CD4-positive, CD25-positive, alpha-beta regulatory T cell (primary cell): ENCODE measurements around the gene DTYMK. TPM values are rescaled to one million over a fixed set of nuclear protein-coding genes. Genes with fewer than 3 reads are reported as not detected.

ENCODE experiments used
- ATAC-seq, 2 donors: fragments of 150-1000 bp; cut with Tn5 transposase; one replicate each; pipeline ENCODE4 v1.10.0; 2021; ENCODE audit warnings: low read depth in 2 of 2, moderate number of reproducible peaks in 2 of 2, moderate library complexity in 1 of 2
- DNase-seq, 3 donors: peaks; one replicate each; pipeline versions ENCODE4 v3.0.0 to v3.0.0-alpha.2; 2012 to 2022; ENCODE audit warnings: mixed read lengths in 1 of 3
- H3K27ac ChIP-seq: one replicate; pipeline ENCODE4 v1.7.0; 2013; ENCODE audit warnings: mild to moderate bottlenecking, low read length; ENCODE audit not compliant: insufficient read depth, poor library complexity, severe bottlenecking
- H3K27me3 ChIP-seq: one replicate; pipeline ENCODE4 v1.7.0; 2013; ENCODE audit warnings: low read length; ENCODE audit not compliant: control insufficient read depth, insufficient read depth
- H3K36me3 ChIP-seq: one replicate; pipeline ENCODE4 v1.7.0; 2013; ENCODE audit warnings: mild to moderate bottlenecking, low read length, moderate library complexity; ENCODE audit not compliant: control insufficient read depth, insufficient read depth
- H3K4me1 ChIP-seq: 2 replicates; pipeline ENCODE4 v1.7.0; 2013; ENCODE audit warnings: mild to moderate bottlenecking, low read length; ENCODE audit not compliant: insufficient read depth, control insufficient read depth, poor library complexity, severe bottlenecking
- H3K4me3 ChIP-seq: one replicate; pipeline ENCODE4 v1.7.0; 2013; ENCODE audit warnings: low read depth, mild to moderate bottlenecking, low read length, moderate library complexity
- H3K9me3 ChIP-seq, 2 experiments: 1 replicate in 1 of 2; 2 replicates in 1 of 2; pipeline ENCODE4 v1.7.0; 2013; ENCODE audit warnings: low read length in 2 of 2, mild to moderate bottlenecking in 1 of 2, moderate library complexity in 1 of 2; ENCODE audit not compliant: control insufficient read depth in 2 of 2
- H3K27ac Mint-ChIP-seq, 3 donors: one replicate each; pipeline ENCODE4 v1.8.0; 2020 to 2022; ENCODE audit warnings: mild to moderate bottlenecking in 3 of 3, mixed read lengths in 3 of 3, moderate library complexity in 2 of 3
- H3K27me3 Mint-ChIP-seq: one replicate; pipeline ENCODE4 v1.8.0; 2022; ENCODE audit warnings: mild to moderate bottlenecking, mixed read lengths
- H3K36me3 Mint-ChIP-seq: one replicate; pipeline ENCODE4 v1.8.0; 2020; ENCODE audit warnings: mixed read lengths
- H3K4me1 Mint-ChIP-seq, 4 donors: one replicate each; pipeline ENCODE4 v1.8.0; 2020 to 2022; ENCODE audit warnings: mixed read lengths in 4 of 4, mild to moderate bottlenecking in 1 of 4
- H3K4me3 Mint-ChIP-seq, 4 donors: one replicate each; pipeline ENCODE4 v1.8.0; 2020 to 2022; ENCODE audit warnings: mild to moderate bottlenecking in 4 of 4, mixed read lengths in 4 of 4, moderate library complexity in 3 of 4
- H3K9me3 Mint-ChIP-seq, 7 donors: one replicate each; pipeline ENCODE4 v1.8.0; 2020 to 2022; ENCODE audit warnings: mixed read lengths in 7 of 7, mild to moderate bottlenecking in 3 of 7, moderate library complexity in 2 of 7
- polyA plus RNA-seq, 4 donors: library from polyadenylated mRNA; unstranded; fragments of 300-500 nt; fragmentation: Illumina TruSeq; gene quantifications; one replicate each; pipeline ENCODE4 v1.2.3, GENCODE V29; 2021
- total RNA-seq: library from RNA; stranded (reverse); gene quantifications from one replicate; pipeline ENCODE4 v1.2.3, GENCODE V29; 2022

The DTYMK gene
- total and polyA plus RNA-seq, 5 donors from 2014 or later = 13.1 to 45.6 (median 38.3) TPM

GRCh38 chr2:241636182-241637017, 50.2 kb downstream of the DTYMK start:
- peaks cover 20% of the 10 kb centered on the region for H3K36me3 ChIP-seq
- peak overlapping the region; percentile 38 for H3K27ac ChIP-seq
- Mint-ChIP-seq H3K27me3 (no peaks in the 10 kb centered on the region), H3K27ac (peak overlapping the region; percentile 52 to 92 (median 62)), H3K4me1 (peaks cover 14 to 59% (median 46%) of the 10 kb centered on the region in 4 donors), H3K4me3 (peak overlapping the region; percentile 82 to 93 (median 88)), H3K9me3 (no peaks in the 10 kb centered on the region), H3K36me3 (peaks cover 4% of the 10 kb centered on the region)
- no peaks in the 10 kb centered on the region for H3K27me3 ChIP-seq
- DNase-seq (peak in 2 of 3 donors; percentile 15 to 55), ATAC-seq (peak in 1 of 2 donors; percentile 9)
- H3K4me3 ChIP-seq = peak overlapping the region; percentile 57
- H3K4me1 ChIP-seq = peaks cover 27% of the 10 kb centered on the region
- no peaks in the 10 kb centered on the region for H3K9me3 ChIP-seq

DNA sequence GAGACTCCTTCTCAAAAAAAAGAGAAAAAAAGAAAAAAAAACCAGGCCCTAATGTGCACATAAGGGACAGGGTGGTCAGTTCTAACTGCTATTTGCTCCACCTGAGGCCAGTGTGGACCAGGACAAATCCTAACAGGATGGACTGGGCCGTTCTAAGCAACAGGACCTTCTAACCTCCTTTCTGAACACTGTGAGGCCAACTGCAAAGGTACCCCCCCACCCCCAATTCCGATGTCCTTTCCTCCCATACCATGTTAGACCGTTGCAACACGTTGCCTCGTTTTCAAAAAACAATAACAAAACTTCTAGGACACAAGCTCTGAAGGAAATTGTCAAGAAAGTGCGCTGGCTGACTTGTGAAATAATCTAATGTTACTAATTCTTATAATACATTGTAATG, 50.9 kb downstream of the DTYMK start:
- Histone ChIP-seq H3K9me3 (no peaks in the 10 kb centered on the region), H3K4me3 (peak overlapping the region; percentile 57), H3K27ac (no peak overlapping the region), H3K4me1 (peaks cover 27% of the 10 kb centered on the region), H3K27me3 (no peaks in the 10 kb centered on the region), H3K36me3 (peaks cover 23% of the 10 kb centered on the region)
- ATAC-seq = no peak
- H3K4me1 Mint-ChIP-seq = peaks cover 14 to 58% (median 42%) of the 10 kb centered on the region in 4 donors
- H3K27me3 Mint-ChIP-seq = no peaks in the 10 kb centered on the region
- peak overlapping the region; percentile 82 to 93 (median 88) for H3K4me3 Mint-ChIP-seq
- no peak for DNase-seq
- H3K27ac Mint-ChIP-seq = peak overlapping the region; percentile 52 to 92 (median 62)
- H3K9me3 Mint-ChIP-seq = no peaks in the 10 kb centered on the region
- peaks cover 4% of the 10 kb centered on the region for H3K36me3 Mint-ChIP-seq

GRCh38 chr2:241633561-241633960, 53.1 kb downstream of the DTYMK start:
- Mint-ChIP-seq H3K9me3 (no peaks in the 10 kb centered on the region), H3K27me3 (no peaks in the 10 kb centered on the region), H3K4me1 (peaks cover 7 to 49% (median 27%) of the 10 kb centered on the region in 4 donors), H3K36me3 (peaks cover 4% of the 10 kb centered on the region), H3K4me3 (peak overlapping the region in 1 of 4 donors; percentile 90), H3K27ac (no peak overlapping the region)
- Histone ChIP-seq H3K27me3 (no peaks in the 10 kb centered on the region), H3K9me3 (no peaks in the 10 kb centered on the region), H3K36me3 (peaks cover 23% of the 10 kb centered on the region), H3K4me1 (peaks cover 18% of the 10 kb centered on the region), H3K27ac (no peak overlapping the region), H3K4me3 (no peak overlapping the region)
- DNase-seq = no peak
- no peak for ATAC-seq

DNA sequence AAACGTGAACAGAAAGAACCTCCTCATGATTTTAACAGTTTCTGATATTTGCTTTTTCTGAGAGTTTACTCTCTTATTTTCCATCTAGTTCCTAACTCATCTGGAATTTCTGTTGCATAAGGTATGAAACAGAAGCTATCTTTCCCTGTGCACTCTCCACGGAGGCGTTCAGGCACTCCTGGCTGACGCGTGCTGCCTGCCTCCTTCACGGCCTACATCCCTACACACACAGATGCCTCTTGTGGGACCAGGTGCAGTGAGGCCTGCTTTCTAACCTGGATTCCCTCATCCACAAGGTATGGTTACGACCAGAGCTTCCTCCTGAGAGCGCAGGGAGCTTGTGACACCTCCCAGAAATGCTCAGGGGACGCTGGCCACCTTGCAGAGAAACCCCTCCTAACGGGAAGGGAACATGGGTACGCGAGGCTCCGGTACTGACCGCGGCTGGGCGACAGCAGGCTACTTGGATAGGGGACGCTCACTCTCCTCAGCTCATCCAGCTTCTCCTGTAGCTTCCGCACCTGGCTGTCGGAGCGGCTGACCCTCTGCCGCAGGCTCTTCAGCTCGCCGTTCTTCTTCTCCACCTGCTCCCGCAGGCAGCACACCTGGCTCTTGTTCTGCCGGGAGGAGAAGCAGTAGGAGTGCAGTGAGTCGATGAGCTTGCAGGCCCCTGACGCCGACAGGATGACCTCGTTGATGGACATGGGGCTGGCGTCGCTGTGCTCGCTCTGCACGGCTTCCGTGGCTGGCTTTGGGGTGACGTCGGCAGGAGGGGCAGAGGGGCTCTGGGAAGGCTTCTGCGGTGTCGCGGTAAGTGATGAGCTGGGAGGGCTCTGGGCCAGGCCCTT, 53.9 kb downstream of the DTYMK start:
- H3K27ac Mint-ChIP-seq = no peak overlapping the region

GRCh38 chr2:241629762-241630435, 56.7 kb downstream of the DTYMK start:
- ATAC-seq (no peak), DNase-seq (no peak)
- H3K4me3 ChIP-seq = no peak overlapping the region
- no peak overlapping the region for H3K27ac Mint-ChIP-seq
- no peak overlapping the region for H3K27ac ChIP-seq
- H3K27me3 ChIP-seq = no peaks in the 10 kb centered on the region
- H3K4me1 Mint-ChIP-seq = peaks cover 0 to 34% (median 18%) of the 10 kb centered on the region in 4 donors
- H3K36me3 Mint-ChIP-seq = peaks cover 4% of the 10 kb centered on the region
- no peaks in the 10 kb centered on the region for H3K9me3 Mint-ChIP-seq
- peaks cover 26% of the 10 kb centered on the region for H3K36me3 ChIP-seq
- H3K9me3 ChIP-seq = no peaks in the 10 kb centered on the region
- peak overlapping the region in 1 of 4 donors; percentile 45 for H3K4me3 Mint-ChIP-seq
- no peaks in the 10 kb centered on the region for H3K27me3 Mint-ChIP-seq
- no peaks in the 10 kb centered on the region for H3K4me1 ChIP-seq

More for the DNA sequence above, 53.9 kb downstream of the DTYMK start:
- no peaks in the 10 kb centered on the region for H3K9me3 ChIP-seq
- no peak for ATAC-seq
- Mint-ChIP-seq H3K36me3 (peaks cover 4% of the 10 kb centered on the region), H3K9me3 (no peaks in the 10 kb centered on the region), H3K27me3 (no peaks in the 10 kb centered on the region), H3K4me3 (peak overlapping the region in 1 of 4 donors; percentile 61), H3K4me1 (peaks cover 0 to 41% (median 22%) of the 10 kb centered on the region in 4 donors)
- H3K27me3 ChIP-seq = no peaks in the 10 kb centered on the region
- DNase-seq = no peak
- no peak overlapping the region for H3K4me3 ChIP-seq
- peaks cover 9% of the 10 kb centered on the region for H3K4me1 ChIP-seq
- H3K36me3 ChIP-seq = peaks cover 26% of the 10 kb centered on the region
- H3K27ac ChIP-seq = no peak overlapping the region

GRCh38 chr2:241627675-241628074, 58.9 kb downstream of the DTYMK start:
- Mint-ChIP-seq H3K4me1 (peaks cover 0 to 29% (median 17%) of the 10 kb centered on the region in 4 donors), H3K4me3 (no peak overlapping the region), H3K36me3 (peaks cover 4% of the 10 kb centered on the region), H3K27ac (peak overlapping the region in 1 of 3 donors; percentile 47), H3K9me3 (no peaks in the 10 kb centered on the region), H3K27me3 (no peaks in the 10 kb centered on the region)
- Histone ChIP-seq H3K4me3 (no peak overlapping the region), H3K27me3 (no peaks in the 10 kb centered on the region), H3K4me1 (no peaks in the 10 kb centered on the region), H3K36me3 (peaks cover 13% of the 10 kb centered on the region), H3K27ac (no peak overlapping the region), H3K9me3 (no peaks in the 10 kb centered on the region)
- no peak for ATAC-seq
- DNase-seq = no peak
